SH-SY5Y (cell line): ENCODE measurements around the gene RTEL1.

Source experiments
- GATA2 ChIP-seq: IDR thresholded peaks from 2 replicates; pipeline ENCODE4 v1.6.1; 2011; ENCODE audit warnings: mild to moderate bottlenecking, low read depth, low read length
- GATA3 ChIP-seq: IDR thresholded peaks from 2 replicates; pipeline ENCODE4 v1.6.1; 2011; ENCODE audit warnings: low read depth, mild to moderate bottlenecking, low read length, moderate library complexity

DNA sequence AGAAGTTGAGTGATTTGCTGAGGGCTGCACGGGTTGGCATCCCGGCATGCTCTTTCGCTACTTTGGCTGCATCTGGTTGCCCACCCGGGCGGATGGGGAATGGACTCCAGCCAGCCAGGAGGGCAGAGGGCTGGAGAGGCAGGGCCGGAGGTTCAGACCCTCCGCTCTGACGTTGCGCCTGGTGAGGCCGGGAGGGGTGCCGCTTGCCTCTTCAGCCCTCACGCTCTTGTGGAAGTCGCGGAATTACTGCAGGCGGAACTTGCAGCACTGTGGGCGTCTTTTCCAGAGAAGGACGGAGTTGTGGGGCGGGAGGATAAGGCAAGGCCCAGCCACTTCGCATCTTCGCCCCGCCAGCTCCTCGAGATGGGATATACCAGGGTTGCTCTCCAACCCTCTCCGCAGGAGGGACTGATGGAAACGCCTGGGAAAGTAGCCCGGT is 656 bp downstream of the RTEL1 start:
- no peak for TF ChIP-seq GATA2
- TF ChIP-seq GATA3 = no peak
